H1 (cell line): ENCODE measurements around the gene TRMT10C.

ENCODE experiments used
- EGR1 ChIP-seq: IDR thresholded peaks from 2 replicates; pipeline ENCODE4 v1.6.1; 2011; ENCODE audit warnings: low read depth, low read length, borderline replicate concordance
- MAFK ChIP-seq: IDR thresholded peaks from 2 replicates; pipeline ENCODE4 v1.6.1; 2012; ENCODE audit warnings: low read depth, mild to moderate bottlenecking, improper control_type of control experiment, low read length
- POLR2A ChIP-seq, 2 experiments: IDR thresholded peaks; 1 replicate in 1 of 2; 2 replicates in 1 of 2; pipeline ENCODE4 v1.6.1; 2011; ENCODE audit warnings: low read depth in 2 of 2, low read length in 2 of 2, mild to moderate bottlenecking in 2 of 2; ENCODE audit errors: control extremely low read depth in 1 of 2
- POLR2AphosphoS5 ChIP-seq: IDR thresholded peaks from 2 replicates; pipeline ENCODE4 v1.6.1; 2011; ENCODE audit warnings: low read depth, low read length
- POU5F1 ChIP-seq: IDR thresholded peaks from 2 replicates; pipeline ENCODE4 v1.6.1; 2011; ENCODE audit warnings: low read depth, mild to moderate bottlenecking, low read length, moderate library complexity
- RBBP5 ChIP-seq: IDR thresholded peaks from 2 replicates; pipeline ENCODE4 v1.7.1; 2012; ENCODE audit warnings: low read depth, mild to moderate bottlenecking, inconsistent platforms, low read length, moderate library complexity, borderline replicate concordance
- SAP30 ChIP-seq: fragments of 300-600 bp; sonication (generic); IDR thresholded peaks from 2 replicates; pipeline ENCODE4 v1.7.1; 2012; ENCODE audit warnings: low read length, moderate library complexity, mild to moderate bottlenecking, inconsistent platforms; ENCODE audit not compliant: insufficient read depth, insufficient replicate concordance
- SIRT6 ChIP-seq: IDR thresholded peaks from one replicate; pipeline ENCODE4 v1.7.1; 2012; ENCODE audit warnings: low read length, inconsistent platforms
- SP1 ChIP-seq: IDR thresholded peaks from 2 replicates; pipeline ENCODE4 v1.6.1; 2011; ENCODE audit warnings: low read depth, low read length
- SUZ12 ChIP-seq: fragments of 200-600 bp; sonication (generic); IDR thresholded peaks from 2 replicates; pipeline ENCODE4 v1.6.1; 2012; ENCODE audit warnings: mild to moderate bottlenecking, inconsistent platforms, low read length, moderate library complexity, mixed read lengths
- TEAD4 ChIP-seq: IDR thresholded peaks from 2 replicates; pipeline ENCODE4 v1.6.1; 2012; ENCODE audit warnings: low read depth, low read length, inconsistent platforms, mixed read lengths
- YY1 ChIP-seq: IDR thresholded peaks from 2 replicates; pipeline ENCODE4 v1.6.1; 2011; ENCODE audit warnings: low read depth, mild to moderate bottlenecking, low read length
- TF ChIP-seq, protein P1 (sequence below), 3 experiments: IDR thresholded peaks; 1 replicate in 2 of 3; 2 replicates in 1 of 3; pipeline versions ENCODE4 v1.5.1 to v1.6.1; 2011; ENCODE audit warnings: low read length in 3 of 3, mild to moderate bottlenecking in 3 of 3, inconsistent platforms in 2 of 3, low read depth in 1 of 3, moderate library complexity in 1 of 3; ENCODE audit not compliant: insufficient read depth in 1 of 3; ENCODE audit errors: control extremely low read depth in 1 of 3
- TF ChIP-seq, protein P2 (sequence below): IDR thresholded peaks from 2 replicates; pipeline ENCODE4 v1.6.1; 2012; ENCODE audit warnings: inconsistent platforms

DNA sequence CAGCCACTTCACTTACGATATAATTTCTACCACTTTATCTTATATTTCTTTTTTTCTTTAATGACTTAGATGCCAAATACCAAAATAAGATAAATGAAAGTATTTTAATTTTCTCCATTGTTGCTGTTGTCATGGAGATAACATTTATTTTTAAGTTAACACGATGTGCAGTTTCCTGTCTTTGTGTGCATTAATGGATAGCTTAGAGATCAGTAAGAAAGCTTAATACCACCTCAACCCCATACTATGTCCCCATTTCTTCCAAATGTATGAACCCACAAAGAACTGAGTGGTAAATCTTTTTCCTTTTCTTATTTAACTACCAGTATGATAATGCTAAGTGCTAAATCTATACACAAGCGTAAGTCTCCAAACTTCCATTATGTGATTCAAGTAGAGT, 29.4 kb downstream of the TRMT10C start:
- TF ChIP-seq, protein P1, sequence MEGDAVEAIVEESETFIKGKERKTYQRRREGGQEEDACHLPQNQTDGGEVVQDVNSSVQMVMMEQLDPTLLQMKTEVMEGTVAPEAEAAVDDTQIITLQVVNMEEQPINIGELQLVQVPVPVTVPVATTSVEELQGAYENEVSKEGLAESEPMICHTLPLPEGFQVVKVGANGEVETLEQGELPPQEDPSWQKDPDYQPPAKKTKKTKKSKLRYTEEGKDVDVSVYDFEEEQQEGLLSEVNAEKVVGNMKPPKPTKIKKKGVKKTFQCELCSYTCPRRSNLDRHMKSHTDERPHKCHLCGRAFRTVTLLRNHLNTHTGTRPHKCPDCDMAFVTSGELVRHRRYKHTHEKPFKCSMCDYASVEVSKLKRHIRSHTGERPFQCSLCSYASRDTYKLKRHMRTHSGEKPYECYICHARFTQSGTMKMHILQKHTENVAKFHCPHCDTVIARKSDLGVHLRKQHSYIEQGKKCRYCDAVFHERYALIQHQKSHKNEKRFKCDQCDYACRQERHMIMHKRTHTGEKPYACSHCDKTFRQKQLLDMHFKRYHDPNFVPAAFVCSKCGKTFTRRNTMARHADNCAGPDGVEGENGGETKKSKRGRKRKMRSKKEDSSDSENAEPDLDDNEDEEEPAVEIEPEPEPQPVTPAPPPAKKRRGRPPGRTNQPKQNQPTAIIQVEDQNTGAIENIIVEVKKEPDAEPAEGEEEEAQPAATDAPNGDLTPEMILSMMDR (IDR thresholded peaks at IDR 0.05; ENCODE audit: control extremely low read depth in 1 of 3, insufficient read depth in 1 of 3, low read depth in 1 of 3, low read length in 3 of 3): no peak
- no peak for TF ChIP-seq RBBP5
- TF ChIP-seq, protein P2, sequence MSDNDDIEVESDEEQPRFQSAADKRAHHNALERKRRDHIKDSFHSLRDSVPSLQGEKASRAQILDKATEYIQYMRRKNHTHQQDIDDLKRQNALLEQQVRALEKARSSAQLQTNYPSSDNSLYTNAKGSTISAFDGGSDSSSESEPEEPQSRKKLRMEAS: no peak
- TF ChIP-seq POLR2A (IDR thresholded peaks at IDR 0.05; ENCODE audit: control extremely low read depth in 1 of 2, low read depth in 2 of 2, low read length in 2 of 2): no peak
- TF ChIP-seq SUZ12: no peak
- no peak for TF ChIP-seq MAFK
- TF ChIP-seq SAP30: no peak
- TF ChIP-seq EGR1: no peak
- TF ChIP-seq POU5F1: no peak
- TF ChIP-seq POLR2AphosphoS5: no peak
- TF ChIP-seq TEAD4: no peak
- TF ChIP-seq SP1: no peak
- no peak for TF ChIP-seq YY1
- no peak for TF ChIP-seq SIRT6
